Panc1 (cell line): ENCODE results near the gene EMC6. TPM values are rescaled to one million over a fixed set of nuclear protein-coding genes. Genes with fewer than 3 reads are reported as not detected.

Experiments used
- ATAC-seq: fragments of 200-7000 bp; cut with Tn5 transposase; 2 replicates; pipeline ENCODE4 v1.9.1; 2020; ENCODE audit warnings: mild to moderate bottlenecking, moderate library complexity
- BruUV-seq: library from RNA; stranded (reverse); fragments of 400-500 nt; replicated peaks from 2 replicates; lab custom pipeline; 2021; lab: Mats Ljungman, UMichigan
- CTCF ChIA-PET: fragments of 300-600 bp; sonication (Branson Sonifier 250); formaldehyde crosslinking; loops from one replicate; lab custom pipeline; 2022; ENCODE audit warnings: antibody characterized with exemption; lab: Charles Lee
- POLR2A ChIA-PET: fragments of 300-600 bp; sonication (Branson Sonifier 250); formaldehyde crosslinking; loops from one replicate; lab custom pipeline; 2022; ENCODE audit warnings: antibody characterized with exemption; lab: Charles Lee
- DNase-seq: peaks from one replicate; pipeline ENCODE4 v3.0.0-alpha.2; 2010; ENCODE audit warnings: low read depth, low spot score
- H3K27ac ChIP-seq: 2 replicates; pipeline ENCODE4 v1.5.1; 2011; ENCODE audit warnings: mild to moderate bottlenecking, low read length, inconsistent platforms
- H3K27me3 ChIP-seq: fragments of 200-500 bp; sonication (Bioruptor generic); 2 replicates; pipeline ENCODE4 v1.6.0; 2014; ENCODE audit warnings: low read length, inconsistent platforms; ENCODE audit not compliant: control insufficient read depth, insufficient read depth
- H3K36me3 ChIP-seq: fragments of 200-500 bp; sonication (Bioruptor generic); 2 replicates; pipeline ENCODE4 v1.5.1; 2014; ENCODE audit warnings: inconsistent platforms, mild to moderate bottlenecking, low read length, moderate library complexity; ENCODE audit not compliant: control insufficient read depth, insufficient read depth
- H3K4me1 ChIP-seq: 2 replicates; pipeline ENCODE4 v1.5.1; 2011; ENCODE audit warnings: inconsistent platforms, mild to moderate bottlenecking, low read length, moderate library complexity; ENCODE audit not compliant: control insufficient read depth, insufficient read depth
- H3K4me3 ChIP-seq, 2 experiments: 2 replicates each; pipeline ENCODE4 v1.5.1; 2011 to 2012; ENCODE audit warnings: low read depth in 2 of 2, low read length in 2 of 2, mild to moderate bottlenecking in 2 of 2, inconsistent platforms in 1 of 2, moderate library complexity in 1 of 2
- H3K9me3 ChIP-seq: fragments of 200-500 bp; sonication (Bioruptor generic); 2 replicates; pipeline ENCODE4 v1.5.1; 2014; ENCODE audit warnings: low read depth, mild to moderate bottlenecking, inconsistent platforms, low read length, moderate library complexity; ENCODE audit not compliant: control insufficient read depth, insufficient read depth
- POLR2AphosphoS5 ChIP-seq: IDR thresholded peaks from 2 replicates; pipeline ENCODE4 v1.6.1; 2012; ENCODE audit warnings: mild to moderate bottlenecking, low read depth, low read length, moderate library complexity
- SIN3A ChIP-seq: IDR thresholded peaks from 2 replicates; pipeline ENCODE4 v1.6.1; 2012; ENCODE audit warnings: low read depth, mild to moderate bottlenecking, low read length, moderate library complexity, borderline replicate concordance; ENCODE audit not compliant: insufficient read depth
- TCF7L2 ChIP-seq: IDR thresholded peaks from 2 replicates; pipeline ENCODE4 v1.6.1; 2011; ENCODE audit warnings: mild to moderate bottlenecking, low read depth, low read length, inconsistent platforms
- in situ Hi-C: cut with HindIII; loops from 2 replicates; pipeline ENCODE4 v1.10.0; 2016; ENCODE audit warnings: low sequenced_read_pairs, low pct_unique_long_range_greater_than_20kb
- intact Hi-C: fragments of 100-400 bp; cut with micrococcal nuclease; formaldehyde crosslinking; loops from one replicate; pipeline ENCODE4 v1.10.0; 2022; ENCODE audit not compliant: unreplicated experiment
- total RNA-seq: library from RNA; stranded (reverse); gene quantifications from one replicate; pipeline ENCODE4 v1.2.1, GENCODE V29; 2021; ENCODE audit not compliant: unreplicated experiment
- TF ChIP-seq, protein P1 (sequence below), 2 experiments: IDR thresholded peaks; 2 replicates each; pipeline ENCODE4 v1.6.1; 2011 to 2012; ENCODE audit warnings: low read depth in 2 of 2, control low read depth in 1 of 2, low read length in 1 of 2, mild to moderate bottlenecking in 1 of 2, moderate library complexity in 1 of 2; ENCODE audit not compliant: insufficient read depth in 1 of 2
- TF ChIP-seq, protein P2 (sequence below): fragments of 450-650 bp; IDR thresholded peaks from 2 replicates; pipeline ENCODE4 v1.5.1; 2017; ENCODE audit warnings: mild to moderate bottlenecking

EMC6 gene
- total RNA-seq, 1 experiment from 2014 or later: 65.9 TPM

DNA sequence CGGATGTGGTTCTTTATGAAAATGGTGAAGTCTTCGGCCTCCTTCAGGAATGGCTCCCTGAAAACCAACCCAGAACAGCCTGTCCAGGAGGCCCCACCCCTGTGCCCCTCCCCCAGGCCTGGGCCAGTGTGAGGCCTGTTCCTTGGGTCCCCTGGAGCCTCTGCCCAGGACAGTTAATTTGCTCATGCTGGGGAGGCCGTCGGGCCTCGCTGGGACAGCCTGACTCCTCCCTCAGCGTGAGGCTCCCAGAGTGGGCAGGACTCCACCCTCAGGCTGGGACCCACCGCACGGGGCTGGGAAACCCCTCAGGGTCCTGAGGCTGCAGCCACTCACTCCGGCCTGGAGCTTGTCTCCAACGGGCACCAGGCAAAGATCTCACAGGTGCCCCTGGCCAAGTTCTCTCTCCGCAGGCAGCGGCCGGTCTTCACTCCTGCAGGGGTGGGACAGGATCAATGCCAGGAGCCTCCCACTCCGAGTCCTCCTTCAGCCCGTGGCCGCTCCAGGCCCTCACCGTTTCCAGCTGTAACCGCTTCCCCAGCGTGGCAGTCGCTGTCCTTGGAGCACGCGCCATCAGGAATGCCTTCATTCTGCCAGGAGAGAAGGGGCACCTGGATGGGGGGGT, 21.6 kb downstream of the EMC6 start:
- no peaks in the 10 kb centered on the region for H3K27me3 ChIP-seq
- H3K36me3 ChIP-seq: no peaks in the 10 kb centered on the region
- no TSS peak for BruUV-seq
- intact Hi-C loops (no loop called here), in situ Hi-C loops (no loop called here)
- H3K27ac ChIP-seq: no peak overlapping the region
- ATAC-seq: no peak
- POLR2A ChIA-PET: no interaction called here
- DNase-seq: no peak
- H3K4me1 ChIP-seq: peaks cover 4% of the 10 kb centered on the region
- CTCF ChIA-PET: no interaction called here
- TF ChIP-seq POLR2AphosphoS5 (no peak), SIN3A (no peak)
- H3K9me3 ChIP-seq: no peaks in the 10 kb centered on the region
- no peak overlapping the region for H3K4me3 ChIP-seq

DNA sequence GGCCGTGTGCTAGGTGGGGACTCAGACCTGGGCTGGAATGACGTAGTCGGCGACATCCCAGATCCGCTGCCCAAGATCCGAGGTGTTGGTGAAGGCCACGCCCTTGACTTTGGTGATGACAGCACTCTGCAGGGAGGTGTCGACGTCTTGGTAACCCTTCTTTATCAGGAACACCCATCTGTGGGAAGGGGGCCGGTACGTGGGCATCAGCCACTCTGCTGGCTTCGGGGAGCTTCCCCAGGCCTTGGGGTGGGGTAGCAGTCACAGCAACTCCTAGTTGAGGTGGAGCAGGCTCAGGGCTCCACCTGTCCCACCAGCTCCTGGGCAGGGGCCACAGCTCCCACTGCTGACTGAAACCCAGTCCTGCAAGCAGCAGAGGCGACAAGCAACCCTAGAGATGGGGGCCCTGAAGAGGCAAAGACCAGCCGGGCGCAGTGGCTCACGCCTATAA, 23.0 kb downstream of the EMC6 start:
- no peak for TF ChIP-seq SIN3A
- TF ChIP-seq TCF7L2: no peak
- Histone ChIP-seq H3K27me3 (no peaks in the 10 kb centered on the region), H3K4me3 (no peak overlapping the region), H3K9me3 (no peaks in the 10 kb centered on the region), H3K27ac (no peak overlapping the region), H3K4me1 (peaks cover 4% of the 10 kb centered on the region), H3K36me3 (no peaks in the 10 kb centered on the region)
- in situ Hi-C loops: no loop called here
- ChIA-PET POLR2A (no interaction called here), CTCF (no interaction called here)
- no peak for ATAC-seq
- intact Hi-C loops: no loop called here
- no TSS peak for BruUV-seq
- DNase-seq: no peak

DNA sequence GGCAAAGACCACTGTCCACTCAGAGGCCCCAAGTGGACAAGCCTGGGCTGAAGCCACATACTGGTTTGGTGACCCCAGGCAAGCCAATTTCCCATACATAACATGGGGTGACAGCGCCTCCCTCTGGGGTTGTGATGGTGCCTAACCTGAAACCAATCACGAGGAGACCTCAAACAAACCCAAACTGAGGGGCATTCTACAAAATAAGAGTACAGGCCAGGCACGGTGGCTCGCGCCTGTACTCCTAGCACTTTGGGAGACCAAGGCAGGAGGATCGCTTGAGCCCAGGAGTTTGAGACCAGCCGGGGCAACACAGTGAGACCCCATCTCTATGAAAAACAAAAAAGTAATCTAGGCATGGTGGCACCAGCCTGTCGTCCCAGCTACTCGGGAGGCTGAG, 23.7 kb downstream of the EMC6 start:
- in situ Hi-C loops (no loop called here), intact Hi-C loops (no loop called here)
- Histone ChIP-seq H3K27me3 (no peaks in the 10 kb centered on the region), H3K27ac (no peak overlapping the region), H3K36me3 (no peaks in the 10 kb centered on the region), H3K4me1 (peaks cover 4% of the 10 kb centered on the region), H3K4me3 (no peak overlapping the region), H3K9me3 (no peaks in the 10 kb centered on the region)
- no peak for DNase-seq
- ATAC-seq: no peak
- TF ChIP-seq TCF7L2: no peak
- TF ChIP-seq, protein P1, sequence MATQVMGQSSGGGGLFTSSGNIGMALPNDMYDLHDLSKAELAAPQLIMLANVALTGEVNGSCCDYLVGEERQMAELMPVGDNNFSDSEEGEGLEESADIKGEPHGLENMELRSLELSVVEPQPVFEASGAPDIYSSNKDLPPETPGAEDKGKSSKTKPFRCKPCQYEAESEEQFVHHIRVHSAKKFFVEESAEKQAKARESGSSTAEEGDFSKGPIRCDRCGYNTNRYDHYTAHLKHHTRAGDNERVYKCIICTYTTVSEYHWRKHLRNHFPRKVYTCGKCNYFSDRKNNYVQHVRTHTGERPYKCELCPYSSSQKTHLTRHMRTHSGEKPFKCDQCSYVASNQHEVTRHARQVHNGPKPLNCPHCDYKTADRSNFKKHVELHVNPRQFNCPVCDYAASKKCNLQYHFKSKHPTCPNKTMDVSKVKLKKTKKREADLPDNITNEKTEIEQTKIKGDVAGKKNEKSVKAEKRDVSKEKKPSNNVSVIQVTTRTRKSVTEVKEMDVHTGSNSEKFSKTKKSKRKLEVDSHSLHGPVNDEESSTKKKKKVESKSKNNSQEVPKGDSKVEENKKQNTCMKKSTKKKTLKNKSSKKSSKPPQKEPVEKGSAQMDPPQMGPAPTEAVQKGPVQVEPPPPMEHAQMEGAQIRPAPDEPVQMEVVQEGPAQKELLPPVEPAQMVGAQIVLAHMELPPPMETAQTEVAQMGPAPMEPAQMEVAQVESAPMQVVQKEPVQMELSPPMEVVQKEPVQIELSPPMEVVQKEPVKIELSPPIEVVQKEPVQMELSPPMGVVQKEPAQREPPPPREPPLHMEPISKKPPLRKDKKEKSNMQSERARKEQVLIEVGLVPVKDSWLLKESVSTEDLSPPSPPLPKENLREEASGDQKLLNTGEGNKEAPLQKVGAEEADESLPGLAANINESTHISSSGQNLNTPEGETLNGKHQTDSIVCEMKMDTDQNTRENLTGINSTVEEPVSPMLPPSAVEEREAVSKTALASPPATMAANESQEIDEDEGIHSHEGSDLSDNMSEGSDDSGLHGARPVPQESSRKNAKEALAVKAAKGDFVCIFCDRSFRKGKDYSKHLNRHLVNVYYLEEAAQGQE (IDR thresholded peaks at IDR 0.05; ENCODE audit: insufficient read depth in 1 of 2, low read depth in 2 of 2, low read length in 1 of 2): no peak
- no peak for TF ChIP-seq SIN3A
- TF ChIP-seq POLR2AphosphoS5: no peak
- TF ChIP-seq, protein P2, sequence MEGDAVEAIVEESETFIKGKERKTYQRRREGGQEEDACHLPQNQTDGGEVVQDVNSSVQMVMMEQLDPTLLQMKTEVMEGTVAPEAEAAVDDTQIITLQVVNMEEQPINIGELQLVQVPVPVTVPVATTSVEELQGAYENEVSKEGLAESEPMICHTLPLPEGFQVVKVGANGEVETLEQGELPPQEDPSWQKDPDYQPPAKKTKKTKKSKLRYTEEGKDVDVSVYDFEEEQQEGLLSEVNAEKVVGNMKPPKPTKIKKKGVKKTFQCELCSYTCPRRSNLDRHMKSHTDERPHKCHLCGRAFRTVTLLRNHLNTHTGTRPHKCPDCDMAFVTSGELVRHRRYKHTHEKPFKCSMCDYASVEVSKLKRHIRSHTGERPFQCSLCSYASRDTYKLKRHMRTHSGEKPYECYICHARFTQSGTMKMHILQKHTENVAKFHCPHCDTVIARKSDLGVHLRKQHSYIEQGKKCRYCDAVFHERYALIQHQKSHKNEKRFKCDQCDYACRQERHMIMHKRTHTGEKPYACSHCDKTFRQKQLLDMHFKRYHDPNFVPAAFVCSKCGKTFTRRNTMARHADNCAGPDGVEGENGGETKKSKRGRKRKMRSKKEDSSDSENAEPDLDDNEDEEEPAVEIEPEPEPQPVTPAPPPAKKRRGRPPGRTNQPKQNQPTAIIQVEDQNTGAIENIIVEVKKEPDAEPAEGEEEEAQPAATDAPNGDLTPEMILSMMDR: no peak; the same call in 1 of the 2 replicates
- BruUV-seq: no TSS peak
- POLR2A ChIA-PET: no interaction called here
- CTCF ChIA-PET: interaction anchor here (0.7 kb wide), 1 partner anchor 401 kb away, joined by 3 read pairs; no protein-coding TSS in a partner anchor
